ENCODE measurements around the gene PTEN. TPM values are rescaled to one million over a fixed set of nuclear protein-coding genes. Genes with fewer than 3 reads are reported as not detected.

The PTEN gene
- total RNA-seq, 1 experiment from 2014 or later, result 25.0 TPM

Other genes starting within 250 kb of the PTEN start
- gene PAPSS2, start 203.7 kb upstream of the PTEN start, total RNA-seq (2014; rRNA removed; shearing (Covaris generic); ENCODE audit: low replicate concordance), result 34.2 and 38.6 TPM in 2 replicates
- gene ATAD1, start 45.4 kb upstream of the PTEN start, total RNA-seq (2014; rRNA removed; shearing (Covaris generic); ENCODE audit: low replicate concordance), result 26.9 and 43.8 TPM in 2 replicates
- gene KLLN, start 92 bp upstream of the PTEN start, total RNA-seq (2014; rRNA removed; shearing (Covaris generic); ENCODE audit: low replicate concordance), result not detected in 2 replicates